Calu3 (cell line): ENCODE data around the gene SUSD5. TPM values are rescaled to one million over a fixed set of nuclear protein-coding genes. Genes with fewer than 3 reads are reported as not detected.

Experiments used
- Bru-seq: library from RNA; stranded (reverse); fragments of 400-500 nt; gene quantifications from one replicate; lab custom pipeline; 2021; lab: Mats Ljungman, UMichigan
- BruChase-seq, 2 experiments: library from RNA; stranded (reverse); fragments of 400-500 nt; gene quantifications; one replicate each; lab custom pipeline; 2021; lab: Mats Ljungman, UMichigan
- BruUV-seq: library from RNA; stranded (reverse); fragments of 400-500 nt; replicated peaks from 2 replicates; lab custom pipeline; 2021; lab: Mats Ljungman, UMichigan
- CTCF ChIA-PET: fragments of 300-600 bp; sonication (Branson Sonifier 250); formaldehyde crosslinking; loops from one replicate; lab custom pipeline; 2022; ENCODE audit warnings: antibody characterized with exemption; lab: Charles Lee
- DNase-seq: peaks from one replicate; pipeline ENCODE4 v3.0.0; 2022
- H3K27ac Mint-ChIP-seq: one replicate; pipeline ENCODE4 v1.8.0; 2022; ENCODE audit warnings: mixed read lengths; ENCODE audit not compliant: unreplicated experiment
- H3K27me3 Mint-ChIP-seq: one replicate; pipeline ENCODE4 v1.8.0; 2022; ENCODE audit warnings: mixed read lengths; ENCODE audit not compliant: unreplicated experiment
- H3K36me3 Mint-ChIP-seq: one replicate; pipeline ENCODE4 v1.8.0; 2022; ENCODE audit warnings: mild to moderate bottlenecking, moderate library complexity, mixed read lengths; ENCODE audit not compliant: insufficient read depth, unreplicated experiment
- H3K4me1 Mint-ChIP-seq: one replicate; pipeline ENCODE4 v1.8.0; 2022; ENCODE audit warnings: mild to moderate bottlenecking, low read depth, mixed read lengths; ENCODE audit not compliant: unreplicated experiment
- H3K4me3 Mint-ChIP-seq: one replicate; pipeline ENCODE4 v1.8.0; 2022; ENCODE audit warnings: mild to moderate bottlenecking, low read depth, moderate library complexity, mixed read lengths; ENCODE audit not compliant: unreplicated experiment
- H3K9me3 Mint-ChIP-seq: one replicate; pipeline ENCODE4 v1.8.0; 2022; ENCODE audit warnings: low read depth, mixed read lengths; ENCODE audit not compliant: unreplicated experiment
- CTCF ChIP-seq: fragments of 200-600 bp; IDR thresholded peaks from one replicate; pipeline ENCODE4 v1.8.0; 2022; ENCODE audit warnings: antibody characterized with exemption; ENCODE audit not compliant: unreplicated experiment
- intact Hi-C: fragments of 100-400 bp; cut with micrococcal nuclease; formaldehyde crosslinking; loops from one replicate; pipeline ENCODE4 v1.10.0; 2022; ENCODE audit not compliant: unreplicated experiment
- long read RNA-seq: library from polyadenylated mRNA; stranded (forward); transcript quantifications from one replicate; pipeline ENCODE4 v2.0.0, GENCODE V29; 2022
- total RNA-seq: library from RNA; stranded (reverse); gene quantifications from 2 replicates; pipeline ENCODE4 v1.2.3, GENCODE V29; 2022

The SUSD5 gene
- 0.21 and 0.93 TPM in 2 replicates for total RNA-seq
- Bru-seq, nascent RNA = percentile 16 among the genes with signal in this experiment
- BruChase-seq, experiment 1, labeled RNA remaining after a 6-hour chase = percentile 15 among the genes with signal in this experiment
- BruChase-seq, experiment 2, labeled RNA remaining after a 2-hour chase = percentile 12 among the genes with signal in this experiment
- long read RNA-seq = 0 reads

- Mint-ChIP-seq H3K27me3 (peaks cover 66% of the 10 kb centered on the region), H3K4me1 (peaks cover 7% of the 10 kb centered on the region), H3K9me3 (no peaks in the 10 kb centered on the region), H3K27ac (no peak within 1 kb of the TSS), H3K4me3 (peak within 1 kb of the TSS; percentile 63), H3K36me3 (no peaks in the 10 kb centered on the region)
- CTCF ChIA-PET = no interaction called here
- intact Hi-C loops = no loop called here
- TF ChIP-seq CTCF = no peak
- no TSS peak for BruUV-seq
- DNase-seq = peak; percentile 36
These were observed at the start of gene SUSD5 for GRCh38 chr3:33218446-33219174. Gene SUSD5, minus strand, starts transcription at chr3:33218810. Its CDS starts 13 bp downstream, at chr3:33218797.

- Mint-ChIP-seq H3K4me1 (no peaks in the 10 kb centered on the region), H3K27me3 (no peaks in the 10 kb centered on the region), H3K4me3 (no peak overlapping the region), H3K9me3 (peaks cover 2% of the 10 kb centered on the region), H3K36me3 (no peaks in the 10 kb centered on the region), H3K27ac (no peak overlapping the region)
- intact Hi-C loops = no loop called here
- BruUV-seq = no TSS peak
- CTCF ChIA-PET = no interaction called here
- DNase-seq = no peak
- TF ChIP-seq CTCF = no peak
These were observed 41.5 kb upstream of the SUSD5 start for GRCh38 chr3:33260104-33260503.

DNA sequence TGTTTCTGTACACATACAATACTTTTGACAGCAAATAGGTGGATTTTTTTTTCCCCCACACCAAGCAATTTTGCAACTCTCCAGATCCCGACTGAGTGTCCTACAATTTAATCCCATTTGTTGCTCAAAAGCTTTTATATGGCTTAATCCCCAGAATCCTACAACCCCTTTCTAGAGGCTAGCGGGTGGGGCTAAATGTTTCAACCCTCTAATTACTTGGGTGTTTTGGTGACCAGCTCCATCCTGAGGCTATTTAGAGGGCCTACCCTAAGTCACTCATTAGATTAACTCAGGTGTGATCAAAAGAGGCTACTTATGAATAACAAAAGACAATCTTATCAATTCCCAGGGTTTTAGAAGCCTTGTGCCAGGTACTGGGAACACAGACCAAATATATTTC lies 37.6 kb upstream of the SUSD5 start:
- no peak overlapping the region for H3K27ac Mint-ChIP-seq
- no TSS peak for BruUV-seq
- intact Hi-C loops = no loop called here
- TF ChIP-seq CTCF = no peak
- DNase-seq = no peak
- H3K4me1 Mint-ChIP-seq = no peaks in the 10 kb centered on the region
- no peaks in the 10 kb centered on the region for H3K36me3 Mint-ChIP-seq
- peaks cover 2% of the 10 kb centered on the region for H3K9me3 Mint-ChIP-seq
- no peaks in the 10 kb centered on the region for H3K27me3 Mint-ChIP-seq
- no peak overlapping the region for H3K4me3 Mint-ChIP-seq
- CTCF ChIA-PET = no interaction called here

DNA sequence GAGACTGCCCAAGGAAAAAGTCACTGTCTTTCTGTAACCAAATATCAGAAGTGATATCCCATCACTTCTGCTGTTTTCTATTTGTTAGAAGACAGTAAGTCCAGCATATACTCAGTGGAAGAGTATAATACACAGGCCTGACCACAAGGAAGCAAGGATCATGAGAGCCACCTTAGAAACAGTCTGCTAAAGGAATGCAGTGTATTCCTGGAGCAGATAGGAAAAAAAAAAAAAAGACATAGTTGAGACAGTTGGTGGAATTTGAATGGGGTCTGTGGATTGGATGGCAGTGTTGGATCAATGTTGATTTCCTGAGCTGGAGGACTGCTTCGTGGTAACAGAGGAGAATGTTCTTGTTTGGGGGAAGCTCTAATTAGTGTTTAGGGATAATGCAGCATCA lies 32.1 kb upstream of the SUSD5 start:
- no peak for DNase-seq
- no peak for TF ChIP-seq CTCF
- Mint-ChIP-seq H3K27me3 (no peaks in the 10 kb centered on the region), H3K36me3 (no peaks in the 10 kb centered on the region), H3K9me3 (no peaks in the 10 kb centered on the region), H3K4me1 (no peaks in the 10 kb centered on the region), H3K27ac (no peak overlapping the region), H3K4me3 (no peak overlapping the region)
- intact Hi-C loops = no loop called here
- BruUV-seq = no TSS peak
- CTCF ChIA-PET = interaction anchor here (1.1 kb wide), 1 partner anchor 28 kb away, joined by 3 read pairs; no protein-coding TSS in a partner anchor
